ENCODE results near the gene ZNF273. TPM values are rescaled to one million over a fixed set of nuclear protein-coding genes. Genes with fewer than 3 reads are reported as not detected.

The ZNF273 gene
- total and polyA plus RNA-seq, 10 of the 15 experiments (the other 5 are each of a cell fraction or from before 2014, with no cell fraction given): 4.8 to 12.3 (median 7.8) TPM

DNA sequence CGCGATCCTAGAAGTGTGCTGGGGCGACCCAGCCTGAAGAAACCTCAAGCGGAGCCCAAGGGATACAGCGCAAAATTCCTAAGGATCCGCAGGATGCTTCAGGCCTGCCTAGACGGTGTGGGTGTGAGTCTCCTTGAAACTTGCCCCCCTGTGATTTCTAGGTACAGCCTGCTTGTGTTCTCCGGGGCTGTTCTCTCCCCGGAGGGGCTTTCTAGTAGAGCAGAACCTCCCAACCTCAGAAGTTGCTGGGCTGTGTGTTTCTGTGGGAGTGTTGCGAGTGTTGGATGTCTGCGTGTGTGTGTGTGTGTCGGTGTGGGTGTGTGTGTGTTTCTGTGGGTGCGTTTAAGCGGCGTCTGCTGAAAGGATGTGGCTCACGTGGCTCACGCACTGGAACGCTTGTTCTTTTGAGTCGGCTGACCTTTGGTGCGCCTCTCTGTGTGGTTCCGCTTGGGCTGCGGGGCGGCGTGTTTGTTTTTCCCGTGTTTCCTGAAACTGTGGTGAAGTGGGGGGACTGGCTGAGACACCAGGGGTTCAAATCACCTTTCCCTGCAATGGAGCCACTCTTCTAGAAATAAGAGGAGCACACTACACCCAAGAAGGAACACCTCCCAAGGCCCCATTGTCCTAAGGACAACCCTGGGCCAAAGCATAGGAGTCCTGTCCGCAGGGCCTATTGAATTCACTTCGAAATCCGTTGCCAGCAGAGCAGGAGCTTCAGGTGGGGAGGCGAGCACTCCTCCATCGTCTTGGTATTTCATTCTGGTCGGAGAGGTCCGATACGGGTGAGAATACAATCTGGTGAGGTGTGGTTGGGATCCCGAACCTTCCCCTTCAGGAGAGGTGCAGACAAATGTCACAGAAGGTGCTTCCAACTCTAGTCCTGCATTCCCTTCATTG lies 25.1 kb upstream of the ZNF273 start:
- CTCF ChIA-PET: no interaction called here
- intact Hi-C loops (cut with micrococcal nuclease; ENCODE audit: unreplicated experiment): no loop called here
- Histone ChIP-seq H3K4me2 (ENCODE audit: control insufficient read depth, insufficient read depth) (no peak overlapping the region), H4K20me1 (ENCODE audit: control insufficient read depth, insufficient read depth) (no peaks in the 10 kb centered on the region), H3K9ac (ENCODE audit: control insufficient read depth, insufficient read depth, low read length) (no peak overlapping the region), H3K4me1 (ENCODE audit: control insufficient read depth, insufficient read depth, low read length) (no peaks in the 10 kb centered on the region), H3K27me3 (replicated peaks in 1 of 2; ENCODE audit: control insufficient read depth in 2 of 2, insufficient read depth in 2 of 2, low read length in 1 of 2) (no peaks in the 10 kb centered on the region), H3K36me3 (ENCODE audit: control insufficient read depth in 2 of 2, insufficient read depth in 2 of 2, low read length in 1 of 2) (no peaks in the 10 kb centered on the region), H3K4me3 (no peak overlapping the region), H3K79me2 (ENCODE audit: control insufficient read depth, insufficient read depth, low read length) (no peaks in the 10 kb centered on the region), H3K27ac (ENCODE audit: control insufficient read depth, insufficient read depth) (no peak overlapping the region), H2AFZ (ENCODE audit: control insufficient read depth, low read depth, low read length) (no peak overlapping the region), H3K9me3 (replicated peaks; ENCODE audit: control insufficient read depth, insufficient read depth, low read length) (peaks cover 6% of the 10 kb centered on the region; the same call in 2 of the 3 replicates)
- RAD21 ChIA-PET (ENCODE audit: unreplicated experiment): no interaction called here
- SMC1A ChIA-PET (ENCODE audit: uncharacterized antibody, unreplicated experiment): no interaction called here
- no peak for TF ChIP-seq CREB1 (IDR thresholded peaks at IDR 0.05; ENCODE audit: low read depth)
- TF ChIP-seq IKZF2 (IDR thresholded peaks at IDR 0.05): no peak
- TF ChIP-seq JUND (IDR thresholded peaks at IDR 0.05; ENCODE audit: low read depth, low read length): no peak
- no peak for TF ChIP-seq ZNF24 (IDR thresholded peaks at IDR 0.05)
- no peak for TF ChIP-seq KLF5 (IDR thresholded peaks at IDR 0.05; ENCODE audit: partially characterized antibody)
- no peak for TF ChIP-seq GABPA (IDR thresholded peaks at IDR 0.05; ENCODE audit: low read depth)
- TF ChIP-seq ESRRA (IDR thresholded peaks at IDR 0.05; ENCODE audit: low read length): no peak
- no peak for TF ChIP-seq RFX5 (IDR thresholded peaks at IDR 0.05; ENCODE audit: low read depth, low read length)
- FAIRE-seq (no peak), DNase-seq (ENCODE audit: low read depth, low spot score) (no peak), ATAC-seq (no peak)
- WGBS (ENCODE audit: insufficient coverage, insufficient replicate concordance, low lambda C conversion rate, missing lambda C conversion rate): 54% methylated on average over 31 of the region's 34 CpGs
- BruUV-seq (replicated peaks): no TSS peak
- in situ Hi-C loops (cut with MboI): no loop called here
- POLR2A ChIA-PET: no interaction called here

DNA sequence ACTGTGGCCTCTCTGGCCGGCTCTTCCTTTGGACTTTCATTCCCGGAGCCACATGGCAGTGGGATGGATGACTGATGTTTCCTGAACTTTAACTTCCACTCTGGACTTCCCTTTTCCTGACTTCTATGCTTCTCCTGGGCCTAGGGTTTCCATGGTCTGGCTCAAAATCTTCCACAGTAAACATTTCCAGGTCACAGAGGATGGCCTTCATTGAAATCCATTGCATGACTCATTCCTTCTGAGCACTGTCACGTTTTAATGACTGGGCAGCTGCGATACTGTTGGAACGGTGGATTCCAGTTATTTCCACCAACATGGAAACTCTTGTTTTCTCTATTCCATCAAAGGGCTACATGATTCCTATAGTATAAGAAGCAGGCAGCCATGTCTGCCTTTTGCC lies 24.4 kb upstream of the ZNF273 start:
- H3K4me2 ChIP-seq (ENCODE audit: control insufficient read depth, insufficient read depth): no peak overlapping the region
- H3K9ac ChIP-seq (ENCODE audit: control insufficient read depth, insufficient read depth, low read length): no peak overlapping the region
- BruUV-seq (replicated peaks): no TSS peak
- H3K27ac ChIP-seq (ENCODE audit: control insufficient read depth, insufficient read depth): no peak overlapping the region
- RAD21 ChIA-PET (ENCODE audit: unreplicated experiment): no interaction called here
- POLR2A ChIA-PET: no interaction called here
- no peak for ATAC-seq
- no peaks in the 10 kb centered on the region for H3K36me3 ChIP-seq (ENCODE audit: control insufficient read depth in 2 of 2, insufficient read depth in 2 of 2, low read length in 1 of 2)
- in situ Hi-C loops (cut with MboI) (no loop called here), intact Hi-C loops (cut with micrococcal nuclease; ENCODE audit: unreplicated experiment) (no loop called here)
- no peak for DNase-seq (ENCODE audit: low read depth, low spot score)
- no peak overlapping the region for H3K4me3 ChIP-seq
- WGBS (ENCODE audit: insufficient coverage, insufficient replicate concordance, low lambda C conversion rate, missing lambda C conversion rate): 53% methylated on average over 5 of the region's 5 CpGs
- no peaks in the 10 kb centered on the region for H3K4me1 ChIP-seq (ENCODE audit: control insufficient read depth, insufficient read depth, low read length)
- no peak overlapping the region for H2AFZ ChIP-seq (ENCODE audit: control insufficient read depth, low read depth, low read length)
- peaks cover 5% of the 10 kb centered on the region; the same call in 1 of the 3 replicates for H3K9me3 ChIP-seq (replicated peaks; ENCODE audit: control insufficient read depth, insufficient read depth, low read length)
- CTCF ChIA-PET: no interaction called here
- SMC1A ChIA-PET (ENCODE audit: uncharacterized antibody, unreplicated experiment): no interaction called here
- H3K79me2 ChIP-seq (ENCODE audit: control insufficient read depth, insufficient read depth, low read length): no peaks in the 10 kb centered on the region
- no peaks in the 10 kb centered on the region for H4K20me1 ChIP-seq (ENCODE audit: control insufficient read depth, insufficient read depth)
- FAIRE-seq: no peak
- no peaks in the 10 kb centered on the region for H3K27me3 ChIP-seq (replicated peaks in 1 of 2; ENCODE audit: control insufficient read depth in 2 of 2, insufficient read depth in 2 of 2, low read length in 1 of 2)
- no peak for TF ChIP-seq BACH1 (IDR thresholded peaks at IDR 0.05; ENCODE audit: borderline replicate concordance)
- TF ChIP-seq KDM1A (IDR thresholded peaks at IDR 0.05; ENCODE audit: borderline replicate concordance): no peak
- no peak for TF ChIP-seq SRF (IDR thresholded peaks at IDR 0.05; ENCODE audit: low read depth in 2 of 2, low read length in 2 of 2)
- no peak for TF ChIP-seq GABPA (IDR thresholded peaks at IDR 0.05; ENCODE audit: low read depth)
- TF ChIP-seq, protein P1, sequence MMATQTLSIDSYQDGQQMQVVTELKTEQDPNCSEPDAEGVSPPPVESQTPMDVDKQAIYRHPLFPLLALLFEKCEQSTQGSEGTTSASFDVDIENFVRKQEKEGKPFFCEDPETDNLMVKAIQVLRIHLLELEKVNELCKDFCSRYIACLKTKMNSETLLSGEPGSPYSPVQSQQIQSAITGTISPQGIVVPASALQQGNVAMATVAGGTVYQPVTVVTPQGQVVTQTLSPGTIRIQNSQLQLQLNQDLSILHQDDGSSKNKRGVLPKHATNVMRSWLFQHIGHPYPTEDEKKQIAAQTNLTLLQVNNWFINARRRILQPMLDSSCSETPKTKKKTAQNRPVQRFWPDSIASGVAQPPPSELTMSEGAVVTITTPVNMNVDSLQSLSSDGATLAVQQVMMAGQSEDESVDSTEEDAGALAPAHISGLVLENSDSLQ (IDR thresholded peaks at IDR 0.05): no peak
- no peak for TF ChIP-seq PAX8 (IDR thresholded peaks at IDR 0.05)
- no peak for TF ChIP-seq NR2C2 (IDR thresholded peaks at IDR 0.05; ENCODE audit: borderline replicate concordance, control insufficient read depth, insufficient read length, low read depth)
- TF ChIP-seq STAT3 (IDR thresholded peaks at IDR 0.05; ENCODE audit: low read depth, low read length): no peak
- no peak for TF ChIP-seq RFX5 (IDR thresholded peaks at IDR 0.05; ENCODE audit: low read depth, low read length)
- TF ChIP-seq POU2F2 (IDR thresholded peaks at IDR 0.05; ENCODE audit: borderline replicate concordance, low read depth, low read length): no peak
